ENCODE measurements around the gene ENTPD1. TPM values are rescaled to one million over a fixed set of nuclear protein-coding genes. Genes with fewer than 3 reads are reported as not detected.
"Not testable (repeated sequence)": the region's sequence is repeated elsewhere in the genome, so short reads cannot be mapped to it uniquely, and the experiment has no call there.

ENTPD1 gene
- total and polyA plus RNA-seq, 10 of the 15 experiments (the other 5 are each of a cell fraction or from before 2014, with no cell fraction given): 110 to 413 (median 161) TPM

DNA sequence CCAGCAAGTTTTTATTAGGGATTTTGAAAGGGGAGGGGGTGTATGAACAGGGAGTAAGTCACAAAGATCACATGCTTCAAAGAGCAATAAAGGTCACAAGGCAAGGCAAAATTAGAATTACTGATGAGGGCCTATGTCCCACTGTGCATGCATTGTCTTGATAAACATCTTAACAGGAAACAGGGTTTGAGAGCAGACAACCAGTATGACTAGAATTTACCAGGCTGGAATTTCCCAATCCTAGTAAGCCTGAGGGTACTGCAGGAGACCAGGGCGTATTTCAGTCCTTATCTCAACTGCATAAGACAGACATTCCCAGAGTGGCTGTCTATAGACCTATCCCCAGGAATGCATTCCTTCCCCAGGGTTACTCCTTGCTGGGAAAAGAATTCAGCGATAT lies 44.3 kb downstream of the ENTPD1 start:
- H3K4me3 ChIP-seq; ATAC-seq; POLR2A ChIA-PET; FAIRE-seq; RAD21 ChIA-PET (ENCODE audit: unreplicated experiment); H3K4me2 ChIP-seq (ENCODE audit: control insufficient read depth, insufficient read depth); H4K20me1 ChIP-seq (ENCODE audit: control insufficient read depth, insufficient read depth); H2AFZ ChIP-seq (ENCODE audit: control insufficient read depth, low read depth, low read length); H3K27me3 ChIP-seq (replicated peaks in 1 of 2; ENCODE audit: control insufficient read depth in 2 of 2, insufficient read depth in 2 of 2, low read length in 1 of 2); H3K9ac ChIP-seq (ENCODE audit: control insufficient read depth, insufficient read depth, low read length); H3K27ac ChIP-seq (ENCODE audit: control insufficient read depth, insufficient read depth); H3K36me3 ChIP-seq (ENCODE audit: control insufficient read depth in 2 of 2, insufficient read depth in 2 of 2, low read length in 1 of 2); H3K4me1 ChIP-seq (ENCODE audit: control insufficient read depth, insufficient read depth, low read length); DNase-seq (ENCODE audit: low read depth, low spot score); BruUV-seq (replicated peaks); intact Hi-C loops (cut with micrococcal nuclease; ENCODE audit: unreplicated experiment); in situ Hi-C loops (cut with MboI): not testable (repeated sequence)
- ChIA-PET SMC1A (ENCODE audit: uncharacterized antibody, unreplicated experiment) (interaction anchor here (8.0 to 27.8 kb wide), 3 partner anchors 16 to 38 kb away, joined by 70 to 795 read pairs (median 170); no protein-coding TSS in a partner anchor), CTCF (interaction anchor here (1.6 to 2.6 kb wide), 2 partner anchors 11 to 16 kb away, joined by 3 to 9 read pairs; no protein-coding TSS in a partner anchor)
- H3K79me2 ChIP-seq (ENCODE audit: control insufficient read depth, insufficient read depth, low read length): peaks cover 81% of the 10 kb centered on the region
- TF ChIP-seq IKZF2 (IDR thresholded peaks at IDR 0.05): peak in 1 of 2 experiments; percentile 3; a peak in 1 of 4 replicates
- peaks cover 19% of the 10 kb centered on the region for H3K9me3 ChIP-seq (replicated peaks; ENCODE audit: control insufficient read depth, insufficient read depth, low read length)
- 46% methylated on average over 2 of the region's 2 CpGs for WGBS (ENCODE audit: insufficient coverage, insufficient replicate concordance, low lambda C conversion rate, missing lambda C conversion rate)

DNA sequence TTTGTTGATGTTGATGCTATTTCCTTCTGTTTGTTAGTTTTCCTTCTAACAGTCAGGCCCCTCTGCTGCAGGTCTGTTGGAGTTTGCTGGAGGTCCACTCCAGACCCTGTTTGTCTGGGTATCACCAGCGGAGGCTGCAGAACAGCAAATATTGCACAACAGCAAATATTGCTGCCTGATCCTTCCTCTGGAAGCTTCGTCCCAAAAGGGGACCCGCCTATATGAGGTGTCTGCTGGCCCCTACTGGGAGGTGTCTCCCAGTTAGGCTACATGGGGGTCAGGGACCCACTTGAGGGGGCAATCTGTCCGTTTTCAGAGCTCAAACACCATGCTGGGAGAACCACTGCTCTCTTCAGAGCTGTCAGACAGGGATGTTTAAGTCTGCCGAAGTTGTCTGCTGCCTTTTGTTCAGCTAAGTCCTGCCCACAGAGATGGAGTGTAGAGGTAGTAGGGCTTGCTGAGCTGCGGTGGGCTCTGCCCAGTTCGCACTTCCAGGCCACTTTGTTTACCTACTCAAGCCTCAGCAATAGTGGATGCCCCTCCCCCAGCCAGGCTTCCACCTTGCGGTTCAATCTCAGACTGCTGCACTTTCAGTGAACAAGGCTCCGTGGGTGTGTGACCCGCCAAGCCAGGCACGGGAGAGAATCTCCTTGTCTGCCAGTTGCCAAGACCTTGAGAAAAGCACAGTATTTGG lies 50.9 kb downstream of the ENTPD1 start:
- 52% methylated on average over 11 of the region's 11 CpGs for WGBS (ENCODE audit: insufficient coverage, insufficient replicate concordance, low lambda C conversion rate, missing lambda C conversion rate)

DNA sequence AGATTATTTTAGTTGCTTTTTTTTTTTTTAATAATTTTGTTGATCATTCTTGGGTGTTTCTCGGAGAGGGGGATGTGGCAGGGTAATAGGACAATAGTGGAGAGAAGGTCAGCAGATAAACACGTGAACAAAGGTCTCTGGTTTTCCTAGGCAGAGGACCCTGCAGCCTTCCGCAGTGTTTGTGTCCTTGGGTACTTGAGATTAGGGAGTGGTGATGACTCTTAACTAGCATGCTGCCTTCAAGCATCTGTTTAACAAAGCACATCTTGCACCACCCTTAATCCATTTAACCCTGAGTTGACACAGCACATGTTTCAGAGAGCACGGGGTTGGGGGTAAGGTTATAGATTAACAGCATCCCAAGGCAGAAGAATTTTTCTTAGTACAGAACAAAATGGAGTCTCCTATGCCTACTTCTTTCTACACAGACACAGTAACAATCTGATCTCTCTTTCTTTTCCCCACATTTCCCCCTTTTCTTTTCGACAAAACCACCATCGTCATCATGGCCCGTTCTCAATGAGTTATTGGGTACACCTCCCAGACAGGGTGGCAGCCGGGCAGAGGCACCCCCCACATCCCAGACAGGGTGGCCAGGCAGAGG lies 52.8 kb downstream of the ENTPD1 start:
- H3K79me2 ChIP-seq (ENCODE audit: control insufficient read depth, insufficient read depth, low read length): peaks cover 70% of the 10 kb centered on the region
- TSS peak; percentile 18 for BruUV-seq (replicated peaks)

More for the DNA sequence above, 50.9 kb downstream of the ENTPD1 start:
- Histone ChIP-seq H3K36me3 (ENCODE audit: control insufficient read depth in 2 of 2, insufficient read depth in 2 of 2, low read length in 1 of 2) (peaks cover 9 to 23% of the 10 kb centered on the region in 2 experiments), H3K4me1 (ENCODE audit: control insufficient read depth, insufficient read depth, low read length) (peaks cover 15% of the 10 kb centered on the region), H3K4me3 (0 out of 2 replicates have a peak overlapping the region, but pooled peaks have one; percentile 8), H3K79me2 (ENCODE audit: control insufficient read depth, insufficient read depth, low read length) (peaks cover 66% of the 10 kb centered on the region), H3K9me3 (replicated peaks; ENCODE audit: control insufficient read depth, insufficient read depth, low read length) (peaks cover 15% of the 10 kb centered on the region; the same call in 2 of the 3 replicates)
- H3K27me3 ChIP-seq (replicated peaks in 1 of 2; ENCODE audit: control insufficient read depth in 2 of 2, insufficient read depth in 2 of 2, low read length in 1 of 2); H2AFZ ChIP-seq (ENCODE audit: control insufficient read depth, low read depth, low read length); ATAC-seq; H3K4me2 ChIP-seq (ENCODE audit: control insufficient read depth, insufficient read depth); DNase-seq (ENCODE audit: low read depth, low spot score); BruUV-seq (replicated peaks); H3K27ac ChIP-seq (ENCODE audit: control insufficient read depth, insufficient read depth); H3K9ac ChIP-seq (ENCODE audit: control insufficient read depth, insufficient read depth, low read length); H4K20me1 ChIP-seq (ENCODE audit: control insufficient read depth, insufficient read depth); in situ Hi-C loops (cut with MboI); FAIRE-seq; intact Hi-C loops (cut with micrococcal nuclease; ENCODE audit: unreplicated experiment): not testable (repeated sequence)
- ChIA-PET CTCF (interaction anchor here (1.2 to 1.7 kb wide), 3 partner anchors 11 to 24 kb away, joined by 3 to 6 read pairs (median 5); no protein-coding TSS in a partner anchor), RAD21 (ENCODE audit: unreplicated experiment) (interaction anchor here (0.9 kb wide), 1 partner anchor 11 kb away, joined by 3 read pairs; no protein-coding TSS in a partner anchor), POLR2A (interaction anchor here (0.7 to 1.3 kb wide), 3 partner anchors 9 to 11 kb away, joined by 3 to 5 read pairs (median 4); no protein-coding TSS in a partner anchor), SMC1A (ENCODE audit: uncharacterized antibody, unreplicated experiment) (interaction anchor here (1.1 to 6.5 kb wide), 8 partner anchors 10 to 53 kb away, joined by 3 to 44 read pairs (median 4); partner anchors contain the start of gene ENTPD1)

More for the DNA sequence above, 52.8 kb downstream of the ENTPD1 start:
- FAIRE-seq; H2AFZ ChIP-seq (ENCODE audit: control insufficient read depth, low read depth, low read length); H3K27ac ChIP-seq (ENCODE audit: control insufficient read depth, insufficient read depth); CTCF ChIA-PET; DNase-seq (ENCODE audit: low read depth, low spot score); intact Hi-C loops (cut with micrococcal nuclease; ENCODE audit: unreplicated experiment); H4K20me1 ChIP-seq (ENCODE audit: control insufficient read depth, insufficient read depth); POLR2A ChIA-PET; H3K27me3 ChIP-seq (replicated peaks in 1 of 2; ENCODE audit: control insufficient read depth in 2 of 2, insufficient read depth in 2 of 2, low read length in 1 of 2); H3K4me2 ChIP-seq (ENCODE audit: control insufficient read depth, insufficient read depth); H3K9ac ChIP-seq (ENCODE audit: control insufficient read depth, insufficient read depth, low read length); RAD21 ChIA-PET (ENCODE audit: unreplicated experiment); H3K9me3 ChIP-seq (replicated peaks; ENCODE audit: control insufficient read depth, insufficient read depth, low read length); ATAC-seq; H3K4me3 ChIP-seq; in situ Hi-C loops (cut with MboI): not testable (repeated sequence)
- H3K36me3 ChIP-seq (ENCODE audit: control insufficient read depth in 2 of 2, insufficient read depth in 2 of 2, low read length in 1 of 2): peaks cover 14 to 26% of the 10 kb centered on the region in 2 experiments
- SMC1A ChIA-PET (ENCODE audit: uncharacterized antibody, unreplicated experiment): interaction anchor here (6.5 kb wide), 1 partner anchor 9 kb away, joined by 44 read pairs; no protein-coding TSS in a partner anchor
- WGBS (ENCODE audit: insufficient coverage, insufficient replicate concordance, low lambda C conversion rate, missing lambda C conversion rate): 98% methylated on average over 7 of the region's 8 CpGs
- H3K4me1 ChIP-seq (ENCODE audit: control insufficient read depth, insufficient read depth, low read length): peaks cover 24% of the 10 kb centered on the region
